ENCODE data around the gene ANKMY2.
A peak's percentile ranks its signal among the peaks of the same experiment; 100 is the strongest.

Gene ANKMY2

DNA sequence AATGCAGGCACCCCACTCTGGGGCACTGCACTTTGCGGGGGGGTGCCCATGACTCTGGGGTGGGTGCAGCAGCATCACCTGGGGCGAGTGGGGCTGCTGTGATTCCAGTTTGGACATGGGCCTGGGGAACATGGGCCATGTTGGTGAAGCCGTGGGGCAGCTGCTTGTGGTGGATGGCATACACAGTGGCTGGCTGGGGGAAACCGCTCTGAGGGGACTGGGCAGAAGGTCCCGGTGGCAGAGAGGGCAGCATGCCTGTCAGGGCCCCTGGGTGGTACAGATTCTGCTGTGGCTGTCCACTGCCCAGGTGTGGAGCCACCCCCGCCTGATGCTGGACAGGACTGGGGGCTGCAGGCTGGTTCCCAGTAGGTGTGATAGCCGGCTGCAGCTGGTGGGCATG is 61.7 kb downstream of the ANKMY2 start:
- DNase-seq (ENCODE audit: low spot score): no peak
- peak; percentile 42 for FAIRE-seq

DNA sequence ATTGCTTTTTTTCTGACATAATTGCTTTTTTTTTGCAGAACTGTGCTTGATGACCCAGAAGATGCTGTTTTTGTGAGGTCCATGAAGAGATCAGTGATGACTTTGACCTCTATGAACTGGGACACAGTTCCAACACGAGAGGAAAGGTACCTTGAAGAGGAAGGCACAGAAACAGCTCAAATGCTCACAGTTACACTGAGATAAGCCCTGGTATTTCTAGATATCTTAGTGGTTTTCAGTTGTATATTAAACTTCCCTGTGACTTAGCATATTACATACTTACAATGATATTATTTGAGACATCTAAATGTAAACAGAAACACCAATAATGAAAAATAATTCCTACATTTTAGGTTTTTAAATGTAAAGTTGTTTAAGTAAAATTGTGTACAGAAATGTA is 64.3 kb downstream of the ANKMY2 start:
- DNase-seq (ENCODE audit: low spot score) (no peak), FAIRE-seq (no peak)

DNA sequence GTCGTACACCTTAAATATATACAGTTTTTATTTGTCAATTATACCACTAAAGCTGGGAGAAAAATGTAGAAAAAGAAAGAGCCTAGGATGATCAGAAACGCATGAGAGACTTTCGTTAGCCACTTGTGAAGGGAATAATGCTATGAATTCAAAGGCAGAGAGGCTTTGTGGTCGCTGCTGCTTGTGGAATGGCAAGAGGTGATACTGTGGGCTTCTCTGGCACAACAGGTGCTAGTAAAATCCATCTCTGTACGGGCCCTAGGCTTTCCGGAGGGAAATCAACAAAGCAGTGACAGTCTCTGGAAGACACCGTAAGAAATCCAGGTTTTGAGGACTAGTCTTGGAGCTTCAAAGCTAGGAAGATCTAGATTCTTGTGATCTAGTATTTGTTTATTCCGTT is 66.3 kb downstream of the ANKMY2 start:
- FAIRE-seq (no peak), DNase-seq (ENCODE audit: low spot score) (no peak)

DNA sequence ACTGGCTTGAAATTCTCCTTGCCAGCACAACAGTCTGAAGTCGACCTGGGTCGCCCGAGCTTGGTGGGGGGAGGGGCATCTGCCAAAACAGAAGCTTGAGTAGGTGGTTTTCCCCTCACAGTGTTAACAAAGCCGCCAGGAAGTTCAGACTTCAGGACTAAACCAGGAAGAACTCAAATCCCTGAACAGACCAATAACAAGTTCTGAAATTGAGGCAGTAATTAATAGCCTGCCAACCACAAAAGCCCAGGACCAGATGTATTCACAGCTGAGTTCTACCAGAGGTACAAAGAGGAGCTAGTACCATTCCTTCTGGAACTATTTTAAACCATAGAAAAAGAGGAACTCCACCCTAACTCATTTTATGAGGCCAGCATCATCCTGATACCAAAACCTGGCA is 73.6 kb downstream of the ANKMY2 start:
- DNase-seq (ENCODE audit: low spot score) (no peak), FAIRE-seq (no peak)

DNA sequence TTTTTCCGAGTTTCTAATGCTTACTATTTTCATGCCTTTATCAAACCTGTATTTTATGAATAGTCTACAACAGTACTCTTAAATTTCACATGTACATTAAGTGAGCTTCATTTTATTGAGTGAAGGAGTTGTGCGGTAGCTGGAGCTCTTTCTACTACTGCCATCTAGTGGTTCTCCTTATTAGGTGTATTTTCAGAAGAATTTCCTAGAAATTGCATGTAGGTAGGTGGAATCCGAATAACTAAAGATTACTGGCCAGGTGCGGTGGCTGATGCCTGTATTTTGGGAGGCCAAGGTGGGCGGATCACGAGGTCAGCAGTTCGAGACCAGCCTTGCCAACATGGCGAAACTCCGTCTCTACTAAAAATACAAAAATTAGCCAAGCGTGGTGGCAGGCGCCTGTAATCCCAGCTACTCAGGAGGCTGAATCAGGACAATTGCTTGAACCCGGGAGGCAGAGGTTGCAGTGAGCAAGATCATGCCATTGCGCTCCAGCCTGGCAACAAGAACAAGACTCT is 80.6 kb downstream of the ANKMY2 start:
- FAIRE-seq (no peak), DNase-seq (ENCODE audit: low spot score) (peak; percentile 49)

DNA sequence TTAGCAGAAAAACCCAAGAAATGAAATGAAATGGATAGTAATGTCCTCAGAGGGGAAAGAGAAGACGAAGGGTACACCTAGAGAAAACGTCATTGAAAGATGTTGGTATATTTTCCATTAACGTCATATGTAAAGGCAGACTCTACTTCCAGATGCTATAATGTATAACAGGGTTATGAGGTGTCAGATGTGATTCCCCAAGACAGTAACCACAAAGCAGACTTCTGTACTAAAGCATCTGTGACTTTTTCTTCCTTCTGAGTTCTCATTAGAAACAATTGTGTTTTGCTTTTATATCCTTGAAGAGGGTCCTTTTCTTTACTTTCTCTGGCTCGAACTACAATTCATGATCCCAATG is 81.6 kb downstream of the ANKMY2 start:
- no peak for FAIRE-seq

DNA sequence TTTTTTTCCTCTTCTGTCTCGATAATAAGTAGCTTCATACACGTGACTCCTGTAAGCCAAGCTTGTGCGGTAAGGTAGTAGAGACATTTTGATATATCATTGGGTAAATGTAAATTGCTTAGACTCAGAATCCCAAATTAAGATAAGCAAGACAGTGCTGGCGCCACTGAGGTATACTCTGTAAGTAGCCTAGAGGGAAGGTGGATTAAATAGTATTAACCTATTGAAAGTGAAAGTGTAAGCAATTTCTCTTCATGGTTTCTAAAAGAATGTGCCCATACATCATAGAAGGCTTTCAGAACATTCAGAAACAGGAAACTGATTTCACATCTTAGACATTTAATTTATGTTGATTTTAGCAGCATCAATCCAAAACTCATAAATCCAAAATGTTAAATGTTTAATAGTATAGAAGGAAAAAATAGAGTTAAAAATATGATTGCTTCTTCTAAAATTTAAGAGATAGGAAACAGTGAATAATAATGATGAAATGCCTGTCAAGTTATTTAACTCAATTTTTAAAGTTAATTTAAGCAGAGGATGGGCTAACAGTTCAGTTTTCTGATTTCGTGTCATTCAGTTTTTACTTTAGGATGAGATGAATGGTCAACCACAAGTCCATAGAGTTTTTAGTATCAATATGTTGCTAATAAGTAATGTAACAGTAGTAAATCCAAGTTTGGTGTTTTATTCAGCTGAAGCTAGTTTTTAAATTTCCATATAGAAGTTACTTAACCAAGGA is 82.1 kb downstream of the ANKMY2 start:
- DNase-seq (ENCODE audit: low spot score) (no peak), FAIRE-seq (no peak)

More for the DNA sequence above, 81.6 kb downstream of the ANKMY2 start:
- no peak for DNase-seq (ENCODE audit: low spot score)

DNA sequence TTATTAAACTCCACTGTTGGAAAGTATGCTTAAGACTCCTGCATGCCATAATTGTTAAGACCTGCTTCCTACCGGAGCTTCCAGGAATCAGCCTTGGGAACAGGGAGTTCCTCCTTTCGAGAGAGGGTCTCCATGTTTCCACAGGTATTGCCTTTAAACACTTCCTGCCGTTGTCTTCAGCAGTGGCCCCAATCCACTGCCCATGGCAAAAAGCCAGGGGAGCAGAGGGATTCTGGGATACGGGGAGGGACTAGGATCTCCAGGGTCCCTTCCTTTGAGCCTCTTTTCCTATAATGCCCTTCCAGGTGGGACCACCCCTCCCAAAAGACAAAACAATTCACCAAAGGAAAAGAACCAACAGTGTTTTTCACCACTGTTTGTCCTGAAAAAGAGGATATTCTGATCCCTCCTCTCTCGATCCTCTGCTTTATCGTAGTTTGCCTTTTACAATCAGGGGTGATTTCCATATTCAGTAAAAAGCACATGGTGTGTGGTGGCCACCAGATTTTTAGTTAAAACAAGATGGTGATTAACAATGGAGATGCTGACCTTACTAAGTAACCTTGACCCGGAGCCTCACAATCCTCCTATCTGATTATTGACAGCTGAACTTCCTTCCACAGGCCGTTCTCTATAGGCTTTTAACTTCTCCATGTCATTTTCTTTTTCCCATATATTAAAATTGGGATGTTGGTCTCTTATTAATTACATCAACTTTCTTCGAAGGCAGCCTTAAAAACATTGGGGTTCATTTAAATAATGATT is 82.9 kb downstream of the ANKMY2 start:
- DNase-seq (ENCODE audit: low spot score) (no peak), FAIRE-seq (no peak)

DNA sequence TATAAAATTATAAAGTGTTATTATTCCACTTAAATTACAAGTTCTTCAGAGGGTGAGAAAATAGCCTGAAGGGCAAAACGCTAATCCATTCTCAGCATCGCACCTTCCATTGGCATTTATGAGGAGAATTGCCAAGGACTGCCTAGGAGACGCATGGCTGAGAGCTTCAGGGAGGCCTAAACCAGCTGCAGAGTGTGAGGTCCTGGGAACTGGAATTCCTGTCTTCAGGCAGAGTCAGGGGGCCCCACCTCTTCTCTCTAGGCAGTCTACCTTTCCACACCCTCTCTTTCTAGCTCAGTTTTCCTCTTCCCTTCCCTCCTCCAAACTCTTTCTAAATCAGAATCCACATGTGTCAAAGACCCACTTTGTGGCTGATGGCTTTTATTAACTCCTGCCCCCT is 83.6 kb downstream of the ANKMY2 start:
- no peak for DNase-seq (ENCODE audit: low spot score)
- FAIRE-seq: no peak

DNA sequence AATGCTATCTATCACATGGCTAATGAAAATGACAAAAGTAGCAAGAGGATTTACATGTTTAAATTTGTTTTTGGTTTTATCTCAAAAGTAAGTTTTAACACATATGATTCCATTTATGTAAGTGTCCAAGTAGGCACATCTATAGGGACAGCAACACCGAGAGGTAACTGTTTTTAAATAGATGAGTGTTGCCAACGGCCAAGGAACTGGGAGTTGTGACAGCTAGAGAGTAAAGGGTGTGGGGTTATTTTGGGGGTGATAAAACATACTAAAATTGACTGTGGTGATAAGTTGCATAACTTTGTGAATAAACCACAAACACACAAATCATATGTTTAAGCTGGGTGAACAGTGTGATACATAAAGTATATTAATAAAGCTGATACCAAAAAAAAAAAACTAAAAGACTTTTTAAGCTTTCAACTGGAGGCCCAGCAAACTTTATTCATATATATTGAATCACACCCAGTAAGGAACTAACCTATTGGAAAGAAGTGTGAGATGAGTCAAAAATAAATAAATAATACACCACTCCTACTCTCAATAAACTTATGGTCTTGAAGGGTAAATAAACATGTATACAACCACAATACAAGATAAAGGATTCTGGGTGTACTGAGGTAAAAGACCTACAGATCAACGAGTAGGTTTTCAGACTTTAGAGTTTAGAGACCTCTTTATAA is 85.9 kb downstream of the ANKMY2 start:
- no peak for FAIRE-seq
- no peak for DNase-seq (ENCODE audit: low spot score)

DNA sequence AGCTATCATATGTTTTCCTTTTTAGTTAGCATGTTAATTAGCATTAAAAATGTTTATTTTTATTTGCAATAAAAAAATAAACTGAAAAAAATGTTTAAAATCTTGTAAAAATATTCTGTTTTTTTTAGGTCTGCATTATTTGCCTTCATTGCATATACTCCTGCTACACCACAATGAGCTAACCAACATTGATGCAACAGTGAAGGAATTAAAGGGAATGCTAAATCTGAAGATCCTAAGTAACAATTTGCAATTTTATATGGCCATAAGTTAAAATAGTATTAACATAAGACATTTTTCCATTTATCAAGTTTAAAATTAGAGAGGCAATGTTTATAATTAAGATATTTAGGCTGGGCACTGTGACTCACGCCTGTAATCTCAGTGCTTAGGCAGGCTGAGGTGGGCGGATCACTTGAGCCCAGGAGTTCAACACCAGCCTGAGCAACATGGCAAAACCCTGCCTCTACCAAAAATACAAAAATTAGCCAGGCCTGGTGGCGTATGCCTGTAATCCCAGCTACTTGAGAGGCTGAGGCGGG is 86.7 kb downstream of the ANKMY2 start:
- FAIRE-seq (no peak), DNase-seq (ENCODE audit: low spot score) (no peak)

DNA sequence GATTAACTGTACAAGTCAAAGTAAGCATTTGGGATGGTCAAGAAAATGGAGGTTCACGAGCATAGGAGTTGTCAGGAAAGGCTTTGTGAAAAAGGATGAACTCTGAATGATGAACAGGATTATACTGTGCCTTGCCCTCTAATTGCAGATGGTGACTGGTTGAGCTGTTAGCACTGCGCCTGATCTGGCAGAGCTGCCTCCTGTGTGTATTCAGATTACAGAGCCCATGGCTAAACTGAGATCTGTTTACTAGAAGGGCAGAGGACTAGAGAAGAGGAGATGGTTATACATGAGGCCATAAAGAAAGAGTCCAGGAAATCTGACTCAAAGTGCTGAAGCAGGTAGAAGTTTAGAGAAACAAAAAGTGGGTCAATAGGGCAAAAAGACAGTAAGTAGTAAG is 89.2 kb downstream of the ANKMY2 start:
- DNase-seq (ENCODE audit: low spot score): no peak
- FAIRE-seq: no peak

DNA sequence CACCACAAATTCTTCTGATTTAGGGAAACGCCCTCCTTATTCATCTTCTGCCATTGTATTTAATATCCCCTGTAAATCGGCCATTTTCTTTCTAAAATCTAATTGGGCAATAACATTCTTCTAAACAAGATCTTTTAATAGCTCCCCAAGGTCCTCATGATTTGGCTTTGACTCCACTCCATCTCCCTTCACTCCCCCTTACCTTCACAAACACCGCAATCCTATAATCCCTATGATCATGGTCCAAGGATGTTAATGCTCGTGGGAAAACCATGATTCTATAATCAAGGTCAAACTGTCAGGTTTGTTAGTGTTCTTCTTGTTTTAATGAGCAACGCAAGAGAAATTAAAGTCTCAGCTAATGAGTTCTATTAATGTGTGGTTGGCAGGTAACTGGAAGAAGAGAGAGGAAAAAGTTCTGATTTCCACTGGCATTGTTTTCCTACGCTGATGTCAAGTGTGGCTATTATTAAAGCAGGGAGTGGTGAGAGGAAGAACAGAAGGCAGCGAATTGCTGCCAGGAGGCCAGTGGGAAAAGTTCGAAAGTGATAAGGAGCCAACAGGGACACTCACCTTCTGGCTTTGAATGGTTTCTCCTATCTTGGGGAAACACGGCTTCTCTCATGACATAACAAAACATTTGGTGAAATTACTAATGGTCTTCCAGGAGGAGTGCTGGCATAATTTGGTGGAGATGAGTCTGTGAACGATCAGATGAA is 90.9 kb downstream of the ANKMY2 start:
- no peak for DNase-seq (ENCODE audit: low spot score)
- no peak for FAIRE-seq

DNA sequence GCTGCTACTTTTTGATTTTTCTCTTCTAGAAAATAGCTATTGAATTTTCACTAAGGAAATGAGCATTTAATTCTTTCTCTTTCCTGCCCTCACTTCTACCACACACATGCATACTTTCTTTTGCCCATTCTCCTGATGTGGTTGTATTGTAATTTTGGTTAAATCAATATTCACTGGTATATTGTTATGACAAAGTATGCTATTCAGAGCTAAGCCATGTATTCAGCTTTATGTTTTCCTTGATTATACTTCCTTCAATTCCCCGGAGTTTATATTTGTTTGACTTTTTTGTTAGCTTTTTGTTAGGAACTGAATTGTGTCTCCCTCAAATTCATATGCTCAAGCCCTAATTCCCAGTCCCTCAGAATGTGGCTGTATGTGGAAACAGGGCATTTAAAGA is 94.9 kb downstream of the ANKMY2 start:
- DNase-seq (ENCODE audit: low spot score) (no peak), FAIRE-seq (no peak)

All from urothelium cell line (cell line).